Ovary (tissue), 9 donors: ENCODE results near the gene PPWD1. TPM values are rescaled to one million over a fixed set of nuclear protein-coding genes. Genes with fewer than 3 reads are reported as not detected.

ENCODE experiments used
- DNase-seq, 5 donors: peaks; one replicate each; pipeline ENCODE4 v3.0.0-alpha.2; 2019 to 2020
- H3K27ac ChIP-seq, 2 donors: fragments of 200-600 bp; one replicate each; pipeline versions ENCODE4 v1.5.1 to v1.8.0; 2019 to 2022
- H3K27me3 ChIP-seq: fragments of 200-600 bp; one replicate; pipeline ENCODE4 v1.8.0; 2022
- H3K36me3 ChIP-seq: fragments of 200-600 bp; sonication (generic); one replicate; pipeline ENCODE4 v1.5.1; 2019
- H3K4me1 ChIP-seq: one replicate; pipeline ENCODE4 v1.8.1; 2013; ENCODE audit warnings: mild to moderate bottlenecking, moderate library complexity; ENCODE audit not compliant: insufficient read depth
- H3K4me3 ChIP-seq: fragments of 200-600 bp; sonication (generic); one replicate; pipeline ENCODE4 v1.5.1; 2017
- H3K9me3 ChIP-seq, 2 donors: fragments of 200-600 bp in 1 of 2; sonication (generic) in 1 of 2; one replicate each; pipeline versions ENCODE4 v1.5.1 to v1.8.1; 2013 to 2019; ENCODE audit warnings: mild to moderate bottlenecking in 1 of 2, moderate library complexity in 1 of 2
- CTCF ChIP-seq, 3 donors: fragments of 450-650 bp in 2 of 3; fragments of 200-600 bp in 1 of 3; IDR thresholded peaks; one replicate each; pipeline versions ENCODE4 v1.5.1 to v1.8.0; 2016 to 2022; ENCODE audit warnings: antibody characterized with exemption in 3 of 3, mild to moderate bottlenecking in 1 of 3
- EP300 ChIP-seq: sonication (generic); formaldehyde crosslinking; IDR thresholded peaks from one replicate; pipeline ENCODE4 v1.6.1; 2017; ENCODE audit warnings: antibody characterized with exemption
- POLR2A ChIP-seq: fragments of 450-650 bp; IDR thresholded peaks from one replicate; pipeline ENCODE4 v1.6.1; 2017; ENCODE audit warnings: antibody characterized with exemption, mild to moderate bottlenecking, moderate library complexity
- WGBS, 3 donors: extraction: QIAGEN DNeasy Blood & Tissue Kit in 1 of 3; methylation state at CpG; one replicate each; pipeline versions ENCODE4 v1.1.5 to v1.1.7; 2013 to 2017; 5-methylcytosine and 5-hydroxymethylcytosine counted together
- intact Hi-C, 4 donors: fragments of 100-400 bp; cut with DNase I; formaldehyde crosslinking; loops; one replicate each; pipeline versions ENCODE4 v1.11.0 to v1.15.1; 2022 to 2023
- polyA plus RNA-seq, 2 donors: library from polyadenylated mRNA; stranded (reverse); fragments of 200-250 nt in 1 of 2; fragments of 350-450 nt in 1 of 2; fragmentation: Illumina TruSeq in 1 of 2; extraction: RNeasy Lipid Tissue Mini Kit (QIAGEN cat#74804) in 1 of 2; gene quantifications; one replicate each; pipeline ENCODE4 v1.2.3, GENCODE V29; 2013 to 2014
- small RNA-seq: library from RNA; depleted of rRNA; stranded (forward); fragments of <200 nt; gene quantifications from one replicate; pipeline ENCODE3, GENCODE V24; 2016
- total RNA-seq, 7 donors: library from RNA; depleted of rRNA in 2 of 7; stranded (reverse); fragments of >200 nt in 2 of 7; fragmentation: NEBNext Ultra II Directional in 3 of 7; extraction: Animal tissue kit (Norgen Biotek cat#: 25700) in 3 of 7; gene quantifications; one replicate each; pipeline versions ENCODE4 v1.1.0 to v1.2.4, GENCODE V29; 2016 to 2023
- donor health status: DM: no; HTN: no; CAD: no; lungs with moderate emphysema.
- donor health status: DM: no; HTN: no; CAD: no.
- donor health status: Bipolar disorder and iron deficiency.
- donor health status: DM: yes; HTN: yes; CAD: no.
- donor health status: DM: no; HTN: no; CAD: no.
- donor health status: DM: yes; HTN: yes; CAD: no.

The PPWD1 gene
- total and polyA plus RNA-seq, 9 donors = 28.0 to 82.1 (median 36.7) TPM

- Histone ChIP-seq H3K4me1 (peaks cover 9% of the 10 kb centered on the region), H3K27me3 (no peaks in the 10 kb centered on the region), H3K4me3 (peak within 1 kb of the TSS; percentile 65), H3K9me3 (no peaks in the 10 kb centered on the region), H3K27ac (peak within 1 kb of the TSS; percentile 68 to 76), H3K36me3 (no peaks in the 10 kb centered on the region)
- intact Hi-C loops = no loop called here
- peak; percentile 81 to 86 (median 82) for DNase-seq
- 0% methylated on average over 36 of the region's 36 CpGs for WGBS, 3 donors
- TF ChIP-seq CTCF (IDR thresholded peaks at IDR 0.05) (no peak), EP300 (no peak), POLR2A (no peak)
Measured at GRCh38 chr5:65624571-65625555, 61.8 kb downstream of the PPWD1 start, which contains the start of the genes SHLD3 and TRAPPC13. TSS of gene SHLD3 (plus strand) at chr5:65625027. CDS start at chr5:65629588, 4,561 bp downstream. TSS of gene TRAPPC13 (plus strand) at chr5:65625027. CDS start at chr5:65625061, 34 bp downstream.

- no peak overlapping the region for H3K27ac ChIP-seq
- H3K4me3 ChIP-seq = peak overlapping the region; percentile 65
- intact Hi-C loops = no loop called here
- no peaks in the 10 kb centered on the region for H3K9me3 ChIP-seq
- 61 to 66% (median 61%) methylated on average over 6 of the region's 6 CpGs for WGBS, 3 donors
- H3K4me1 ChIP-seq = peaks cover 9% of the 10 kb centered on the region
- DNase-seq = no peak
- TF ChIP-seq EP300 (no peak), CTCF (IDR thresholded peaks at IDR 0.05) (no peak), POLR2A (no peak)
- H3K36me3 ChIP-seq = no peaks in the 10 kb centered on the region
- no peaks in the 10 kb centered on the region for H3K27me3 ChIP-seq
Measured at GRCh38 chr5:65625743-65626142, 62.6 kb downstream of the PPWD1 start.

- H3K27me3 ChIP-seq = no peaks in the 10 kb centered on the region
- no peak for TF ChIP-seq POLR2A
- no peak for TF ChIP-seq EP300
- H3K9me3 ChIP-seq = no peaks in the 10 kb centered on the region
- no peak overlapping the region for H3K4me3 ChIP-seq
- H3K36me3 ChIP-seq = no peaks in the 10 kb centered on the region
- H3K4me1 ChIP-seq = no peaks in the 10 kb centered on the region
- DNase-seq = no peak
- no peak overlapping the region for H3K27ac ChIP-seq
- intact Hi-C loops = no loop called here
Measured at GRCh38 chr5:65630981-65631380, 67.9 kb downstream of the PPWD1 start.

Small RNAs within 50 kb of the gene (small RNA-seq; reads per million reads assigned to genes)
- gene RNU6-540P = not detected

Other genes with a start within 250 kb of the PPWD1 start
- gene ADAMTS6, start 81.4 kb upstream of the PPWD1 start, total RNA-seq = 1 to 10 TPM in 6 of 7 donors, under 1 TPM in 1; 0.96 to 7.2 (median 2.7) TPM
- 1 to 10 TPM; 1.3 to 2.2 TPM for gene ADAMTS6, start 81.4 kb upstream of the PPWD1 start, polyA plus RNA-seq
- 1 to 10 TPM in 5 of 7 donors, under 1 TPM in 2; 0.83 to 3.0 (median 1.7) TPM for gene CENPK, start 128 bp upstream of the PPWD1 start, total RNA-seq
- gene CENPK, start 128 bp upstream of the PPWD1 start, polyA plus RNA-seq = 1 to 10 TPM; 1.5 to 1.7 TPM
- gene TRIM23, start 61.0 kb downstream of the PPWD1 start, total RNA-seq = 10 to 100 TPM in 6 of 7 donors, 1 to 10 TPM in 1; 9.3 to 23.4 (median 19.9) TPM
- 1 to 10 TPM; 8.3 to 9.3 TPM for gene TRIM23, start 61.0 kb downstream of the PPWD1 start, polyA plus RNA-seq
- gene SHLD3, start 61.7 kb downstream of the PPWD1 start, total RNA-seq = 1 to 10 TPM; 1.6 to 3.3 (median 2.6) TPM
- gene SHLD3, start 61.7 kb downstream of the PPWD1 start, polyA plus RNA-seq = 1 to 10 TPM; 1.2 to 1.6 TPM
- gene TRAPPC13, start 61.7 kb downstream of the PPWD1 start, total RNA-seq = 10 to 100 TPM; 10.5 to 21.5 (median 13.9) TPM
- 10 to 100 TPM; 11.4 to 11.7 TPM for gene TRAPPC13, start 61.7 kb downstream of the PPWD1 start, polyA plus RNA-seq
- 1 to 10 TPM; 4.9 to 9.9 (median 7.1) TPM for gene SGTB, start 158.8 kb downstream of the PPWD1 start, total RNA-seq
- gene SGTB, start 158.8 kb downstream of the PPWD1 start, polyA plus RNA-seq = 1 to 10 TPM; 2.6 to 8.4 TPM
- 10 to 100 TPM in 3 of 7 donors, 1 to 10 TPM in 4; 2.3 to 16.3 (median 8.2) TPM for gene NLN, start 158.9 kb downstream of the PPWD1 start, total RNA-seq
- 10 to 100 TPM in 1 of 2 donors, 1 to 10 TPM in 1; 2.5 to 11.0 TPM for gene NLN, start 158.9 kb downstream of the PPWD1 start, polyA plus RNA-seq